HUES6 (cell line): Measurements from ENCODE around the gene KRTAP5-1.
A peak's percentile ranks its signal among the peaks of the same experiment; 100 is the strongest.
"Not testable (repeated sequence)": the region's sequence is repeated elsewhere in the genome, so short reads cannot be mapped to it uniquely, and the experiment has no call there.

Experiments used
- H3K27ac ChIP-seq: 2 replicates; pipeline ENCODE4 v1.7.0; 2013; ENCODE audit warnings: low read depth, mild to moderate bottlenecking, low read length, inconsistent platforms
- H3K27me3 ChIP-seq: 2 replicates; pipeline ENCODE4 v1.6.1; 2013; ENCODE audit warnings: low read length; ENCODE audit not compliant: control insufficient read depth, insufficient read depth
- H3K36me3 ChIP-seq: 2 replicates; pipeline ENCODE4 v1.6.1; 2013; ENCODE audit warnings: low read length; ENCODE audit not compliant: control insufficient read depth, insufficient read depth
- H3K4me1 ChIP-seq: 2 replicates; pipeline ENCODE4 v1.6.1; 2013; ENCODE audit warnings: low read length; ENCODE audit not compliant: control insufficient read depth, insufficient read depth
- H3K4me3 ChIP-seq: 2 replicates; pipeline ENCODE4 v1.5.1; 2013; ENCODE audit warnings: low read depth, low read length
- H3K9ac ChIP-seq: one replicate; pipeline ENCODE4 v1.6.1; 2013; ENCODE audit warnings: mild to moderate bottlenecking, low read length
- H3K9me3 ChIP-seq: 2 replicates; pipeline ENCODE4 v1.6.1; 2013; ENCODE audit warnings: low read depth, low read length; ENCODE audit not compliant: control insufficient read depth, insufficient read depth

Gene KRTAP5-1

DNA sequence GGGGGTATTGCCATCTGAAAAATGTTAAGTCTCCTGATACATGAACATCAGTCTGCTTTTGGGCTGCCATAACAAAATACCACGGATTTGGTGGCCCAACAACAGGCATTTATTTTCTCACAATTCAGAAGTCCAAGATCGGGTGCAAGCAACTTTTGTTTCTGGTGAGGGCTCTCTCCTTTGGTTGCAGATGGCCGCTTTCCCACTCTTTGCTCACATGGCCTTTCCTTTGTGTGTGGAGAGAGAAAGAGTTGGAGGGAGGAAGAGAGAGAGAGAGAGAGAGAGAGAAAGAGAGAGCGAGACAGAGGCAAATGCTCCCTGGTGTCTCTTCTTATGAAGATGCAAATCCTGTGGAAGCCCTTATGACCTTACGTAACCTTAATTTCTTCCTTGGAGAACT is 15.5 kb upstream of the KRTAP5-1 start:
- H3K9me3 ChIP-seq = peaks cover 5% of the 10 kb centered on the region; the same call in 1 of the 2 replicates
- peaks cover 18% of the 10 kb centered on the region for H3K4me1 ChIP-seq
- H3K27me3 ChIP-seq = peaks cover 9% of the 10 kb centered on the region
- no peak overlapping the region for H3K27ac ChIP-seq
- no peak overlapping the region for H3K4me3 ChIP-seq
- no peaks in the 10 kb centered on the region for H3K36me3 ChIP-seq
- H3K9ac ChIP-seq = no peak overlapping the region

DNA sequence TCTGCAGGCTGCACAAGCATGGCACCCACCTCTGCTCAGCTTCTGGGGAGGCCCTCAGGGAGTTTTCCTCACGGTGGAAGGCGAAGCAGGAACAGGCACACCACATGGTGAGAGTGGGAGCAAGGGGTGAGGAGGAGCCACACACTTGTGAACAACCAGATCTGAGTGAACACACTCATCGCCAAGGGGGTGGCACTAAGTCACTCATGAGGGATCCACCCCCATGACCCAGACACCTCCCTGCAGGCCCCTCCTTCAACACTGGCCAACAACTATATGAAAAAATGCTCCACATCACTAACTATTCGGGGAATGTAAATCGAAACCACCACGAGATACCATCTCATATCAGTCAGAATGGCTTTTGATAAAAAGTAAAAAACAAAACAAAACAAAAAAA is 13.7 kb upstream of the KRTAP5-1 start:
- peaks cover 19% of the 10 kb centered on the region for H3K4me1 ChIP-seq
- H3K27ac ChIP-seq = no peak overlapping the region
- peaks cover 5% of the 10 kb centered on the region; the same call in 1 of the 2 replicates for H3K9me3 ChIP-seq
- H3K4me3 ChIP-seq = no peak overlapping the region
- H3K36me3 ChIP-seq = no peaks in the 10 kb centered on the region
- H3K9ac ChIP-seq = no peak overlapping the region
- H3K27me3 ChIP-seq = peaks cover 9% of the 10 kb centered on the region

DNA sequence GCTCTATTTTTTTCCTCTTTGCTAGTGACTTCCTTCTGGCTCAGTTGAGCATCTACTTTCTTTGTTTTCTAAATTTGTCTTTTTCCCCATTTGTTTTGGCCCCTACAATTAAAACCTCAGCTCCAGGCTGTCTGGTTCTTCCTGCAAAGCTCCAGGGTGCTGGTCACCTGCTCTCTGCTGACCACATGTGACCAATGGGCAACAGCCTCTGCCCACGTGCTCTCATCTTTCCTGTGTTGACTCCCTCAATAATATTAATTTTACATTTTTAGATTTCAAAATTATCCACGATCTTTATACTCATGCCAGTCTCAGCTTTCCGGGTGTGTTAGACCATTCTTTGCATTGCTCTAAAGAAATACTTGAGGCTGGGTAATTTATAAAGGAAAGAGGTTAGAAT is 13.3 kb upstream of the KRTAP5-1 start:
- H3K4me3 ChIP-seq, H3K36me3 ChIP-seq, H3K27ac ChIP-seq, H3K9ac ChIP-seq, H3K27me3 ChIP-seq, H3K9me3 ChIP-seq: not testable (repeated sequence)
- peaks cover 19% of the 10 kb centered on the region for H3K4me1 ChIP-seq

DNA sequence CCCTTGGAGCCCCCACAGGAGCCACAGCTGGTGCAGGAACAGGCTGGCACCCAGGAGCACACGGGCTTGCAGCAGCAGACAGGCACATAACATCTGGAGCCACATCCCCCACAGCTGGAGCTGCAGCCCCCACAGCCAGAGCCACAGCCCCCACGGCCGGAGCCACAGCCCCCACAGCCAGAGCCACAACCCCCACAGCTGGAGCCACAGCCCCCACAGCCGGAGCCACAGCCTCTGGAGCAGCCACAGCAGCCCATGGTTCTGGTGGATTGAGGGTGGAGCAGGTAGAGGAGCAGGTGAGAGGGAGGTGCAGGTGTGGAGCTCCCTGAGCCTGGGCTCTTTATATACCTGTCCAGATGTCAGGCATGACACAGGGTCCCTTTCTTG is 12.9 kb upstream of the KRTAP5-1 start, which contains the start of gene KRTAP5-2:
Gene KRTAP5-2, minus strand, starts transcription at position 301 of the 387 bp plus-strand sequence. Its CDS starts 44 bp downstream, at position 257.
- Histone ChIP-seq H3K9ac (no peak within 1 kb of the TSS), H3K27ac (no peak within 1 kb of the TSS), H3K36me3 (no peaks in the 10 kb centered on the region), H3K4me3 (no peak within 1 kb of the TSS), H3K4me1 (peaks cover 19% of the 10 kb centered on the region), H3K27me3 (peaks cover 9% of the 10 kb centered on the region), H3K9me3 (peaks cover 5% of the 10 kb centered on the region; the same call in 1 of the 2 replicates)

DNA sequence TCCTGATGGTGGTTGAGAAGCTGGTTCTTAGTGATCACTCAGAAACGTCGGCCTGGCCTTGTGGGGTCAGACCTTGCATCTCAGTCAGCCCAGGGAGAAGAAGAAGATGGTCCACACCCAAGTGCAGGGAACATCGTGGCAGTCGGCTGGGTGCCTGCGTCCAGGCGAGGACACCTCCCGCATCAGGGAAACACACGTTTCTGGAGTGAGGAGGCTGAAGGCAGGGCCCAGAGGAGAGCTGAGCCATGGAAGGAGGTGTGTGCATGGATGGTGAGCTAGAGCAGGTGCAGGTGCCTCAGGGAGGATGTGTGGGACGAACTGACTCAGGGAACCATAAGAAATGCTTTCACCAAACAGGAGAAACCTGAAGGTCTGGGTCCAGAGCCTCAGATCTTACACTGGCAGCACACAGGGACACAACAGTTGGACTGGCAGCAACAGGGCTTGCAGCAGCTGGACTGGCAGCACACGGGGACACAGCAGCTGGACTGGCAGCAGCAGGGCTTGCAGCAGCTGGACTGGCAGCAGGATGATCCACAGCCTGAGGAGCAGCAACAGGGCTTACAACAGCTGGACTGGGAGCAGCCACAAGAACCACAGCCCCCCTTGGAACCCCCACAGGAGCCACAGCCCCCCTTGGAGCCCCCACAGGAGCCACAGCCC is 12.4 kb upstream of the KRTAP5-1 start:
- peaks cover 5% of the 10 kb centered on the region; the same call in 1 of the 2 replicates for H3K9me3 ChIP-seq
- peaks cover 19% of the 10 kb centered on the region for H3K4me1 ChIP-seq
- H3K4me3 ChIP-seq = no peak overlapping the region
- H3K9ac ChIP-seq = no peak overlapping the region
- no peak overlapping the region for H3K27ac ChIP-seq
- H3K27me3 ChIP-seq = peaks cover 9% of the 10 kb centered on the region
- no peaks in the 10 kb centered on the region for H3K36me3 ChIP-seq

GRCh38 chr11:1596576-1597121 is 11.6 kb upstream of the KRTAP5-1 start:
- H3K4me1 ChIP-seq = peaks cover 19% of the 10 kb centered on the region
- not testable (repeated sequence) for H3K27me3 ChIP-seq, H3K9ac ChIP-seq, H3K9me3 ChIP-seq, H3K27ac ChIP-seq, H3K36me3 ChIP-seq
- H3K4me3 ChIP-seq = peak overlapping the region; percentile 14; the same call in 1 of the 2 replicates

GRCh38 chr11:1595994-1596575 is 11.0 kb upstream of the KRTAP5-1 start:
- not testable (repeated sequence) for H3K9ac ChIP-seq, H3K27ac ChIP-seq, H3K9me3 ChIP-seq, H3K36me3 ChIP-seq, H3K27me3 ChIP-seq
- Histone ChIP-seq H3K4me3 (peak overlapping the region; percentile 14; the same call in 1 of the 2 replicates), H3K4me1 (peaks cover 19% of the 10 kb centered on the region)

GRCh38 chr11:1592628-1593027 is 7.5 kb upstream of the KRTAP5-1 start:
- peaks cover 18% of the 10 kb centered on the region for H3K4me1 ChIP-seq
- H3K4me3 ChIP-seq = no peak overlapping the region
- no peak overlapping the region for H3K27ac ChIP-seq
- H3K9ac ChIP-seq = no peak overlapping the region
- H3K9me3 ChIP-seq = peaks cover 8% of the 10 kb centered on the region
- peaks cover 9% of the 10 kb centered on the region for H3K27me3 ChIP-seq
- no peaks in the 10 kb centered on the region for H3K36me3 ChIP-seq

DNA sequence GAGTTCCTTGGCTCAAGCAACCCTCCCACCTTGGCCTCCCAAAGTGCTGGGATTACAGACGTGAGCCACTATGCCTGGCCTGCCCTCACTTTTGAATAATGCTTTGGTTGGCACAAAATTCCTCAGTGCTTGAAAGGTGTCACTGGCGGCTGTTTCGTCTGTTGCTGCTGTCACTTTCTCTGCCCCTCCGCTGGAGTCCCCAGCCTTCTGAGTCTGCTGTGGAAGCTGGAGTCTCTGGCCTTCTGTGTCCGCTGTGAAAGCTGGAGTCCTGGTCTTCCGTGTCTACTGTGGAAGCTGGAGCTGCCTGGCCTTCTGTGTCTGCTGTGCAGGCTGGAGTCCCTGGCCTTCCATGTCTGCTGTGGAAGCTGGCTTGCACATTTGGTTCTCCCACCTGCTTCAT is 4.9 kb upstream of the KRTAP5-1 start:
- Histone ChIP-seq H3K9me3 (peaks cover 8% of the 10 kb centered on the region), H3K27me3 (no peaks in the 10 kb centered on the region; the same call in 1 of the 2 replicates), H3K36me3 (no peaks in the 10 kb centered on the region), H3K9ac (no peak overlapping the region), H3K27ac (no peak overlapping the region), H3K4me1 (no peaks in the 10 kb centered on the region), H3K4me3 (no peak overlapping the region)

DNA sequence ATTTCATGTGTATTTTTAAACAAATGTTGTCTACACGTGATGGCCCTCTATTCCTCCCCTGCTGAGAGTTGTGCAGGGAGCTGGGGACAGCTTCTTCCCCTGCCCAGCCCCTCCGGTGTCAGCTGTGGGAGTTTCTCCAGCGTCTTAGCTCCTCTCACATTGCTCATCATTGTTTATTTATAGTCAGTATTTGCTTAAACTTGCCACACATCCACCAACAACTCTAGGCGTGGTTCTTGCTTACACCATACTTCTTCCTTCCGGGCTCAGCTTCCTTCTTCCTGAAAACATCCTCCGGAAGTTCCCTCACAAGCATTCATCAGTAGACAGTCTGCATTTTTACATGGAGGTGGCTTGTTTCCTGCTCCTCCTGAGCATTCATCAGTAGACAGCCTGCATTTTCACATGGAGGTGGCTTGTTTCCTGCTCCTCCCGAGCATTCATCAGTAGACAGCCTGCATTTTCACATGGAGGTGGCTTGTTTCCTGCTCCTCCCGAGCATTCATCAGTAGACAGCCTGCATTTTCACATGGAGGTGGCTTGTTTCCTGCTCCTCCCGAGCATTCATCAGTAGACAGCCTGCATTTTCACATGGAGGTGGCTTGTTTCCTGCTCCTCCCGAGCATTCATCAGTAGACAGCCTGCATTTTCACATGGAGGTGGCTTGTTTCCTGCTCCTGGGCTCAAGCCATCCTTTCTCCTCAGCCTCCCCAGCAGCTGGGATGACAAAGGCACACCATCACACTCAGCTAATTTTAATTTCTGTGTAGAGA is 4.3 kb upstream of the KRTAP5-1 start:
- not testable (repeated sequence) for H3K27me3 ChIP-seq, H3K36me3 ChIP-seq, H3K4me3 ChIP-seq, H3K27ac ChIP-seq, H3K9me3 ChIP-seq, H3K9ac ChIP-seq, H3K4me1 ChIP-seq

- no peaks in the 10 kb centered on the region for H3K4me1 ChIP-seq
- no peak overlapping the region for H3K27ac ChIP-seq
- H3K9me3 ChIP-seq = peaks cover 8% of the 10 kb centered on the region
- H3K4me3 ChIP-seq = no peak overlapping the region
- H3K9ac ChIP-seq = no peak overlapping the region
- H3K27me3 ChIP-seq = no peaks in the 10 kb centered on the region; the same call in 1 of the 2 replicates
- H3K36me3 ChIP-seq = no peaks in the 10 kb centered on the region
Measured at GRCh38 chr11:1586699-1587098, 1.6 kb upstream of the KRTAP5-1 start.
